Measurements from ENCODE around the gene ASMTL.
"Not testable (repeated sequence)": the region's sequence is repeated elsewhere in the genome, so short reads cannot be mapped to it uniquely, and the experiment has no call there.

ASMTL gene

DNA sequence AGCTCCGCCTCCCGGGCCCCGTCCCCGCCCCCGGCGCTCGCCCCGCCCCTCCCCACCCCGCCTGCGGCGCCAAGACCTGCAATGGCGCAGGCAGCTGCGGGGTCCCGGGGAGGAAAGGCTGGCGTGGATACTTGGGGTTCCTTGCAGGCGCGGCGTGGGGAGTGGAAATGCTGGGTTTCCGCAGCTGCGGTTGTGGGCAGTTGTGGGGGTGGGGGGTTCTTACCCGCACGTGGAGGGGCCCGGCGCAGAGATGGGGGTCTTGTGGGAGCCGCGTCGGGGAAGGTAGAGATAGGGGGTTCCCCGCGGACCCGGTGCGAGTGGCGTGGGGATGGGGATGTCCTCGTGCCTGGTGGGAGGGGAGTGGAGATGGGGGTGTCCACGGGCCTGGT, 680 bp upstream of the ASMTL start:
- DNase-seq (ENCODE audit: low read depth in 2 of 2): no peak
- TF ChIP-seq, protein P1, sequence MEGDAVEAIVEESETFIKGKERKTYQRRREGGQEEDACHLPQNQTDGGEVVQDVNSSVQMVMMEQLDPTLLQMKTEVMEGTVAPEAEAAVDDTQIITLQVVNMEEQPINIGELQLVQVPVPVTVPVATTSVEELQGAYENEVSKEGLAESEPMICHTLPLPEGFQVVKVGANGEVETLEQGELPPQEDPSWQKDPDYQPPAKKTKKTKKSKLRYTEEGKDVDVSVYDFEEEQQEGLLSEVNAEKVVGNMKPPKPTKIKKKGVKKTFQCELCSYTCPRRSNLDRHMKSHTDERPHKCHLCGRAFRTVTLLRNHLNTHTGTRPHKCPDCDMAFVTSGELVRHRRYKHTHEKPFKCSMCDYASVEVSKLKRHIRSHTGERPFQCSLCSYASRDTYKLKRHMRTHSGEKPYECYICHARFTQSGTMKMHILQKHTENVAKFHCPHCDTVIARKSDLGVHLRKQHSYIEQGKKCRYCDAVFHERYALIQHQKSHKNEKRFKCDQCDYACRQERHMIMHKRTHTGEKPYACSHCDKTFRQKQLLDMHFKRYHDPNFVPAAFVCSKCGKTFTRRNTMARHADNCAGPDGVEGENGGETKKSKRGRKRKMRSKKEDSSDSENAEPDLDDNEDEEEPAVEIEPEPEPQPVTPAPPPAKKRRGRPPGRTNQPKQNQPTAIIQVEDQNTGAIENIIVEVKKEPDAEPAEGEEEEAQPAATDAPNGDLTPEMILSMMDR (IDR thresholded peaks at IDR 0.05; ENCODE audit: low read depth, low read length): no peak
- peak overlapping the region; percentile 60 to 76 for H3K4me3 ChIP-seq (replicated peaks in 1 of 2; ENCODE audit: low read depth in 2 of 2, low read length in 2 of 2)

DNA sequence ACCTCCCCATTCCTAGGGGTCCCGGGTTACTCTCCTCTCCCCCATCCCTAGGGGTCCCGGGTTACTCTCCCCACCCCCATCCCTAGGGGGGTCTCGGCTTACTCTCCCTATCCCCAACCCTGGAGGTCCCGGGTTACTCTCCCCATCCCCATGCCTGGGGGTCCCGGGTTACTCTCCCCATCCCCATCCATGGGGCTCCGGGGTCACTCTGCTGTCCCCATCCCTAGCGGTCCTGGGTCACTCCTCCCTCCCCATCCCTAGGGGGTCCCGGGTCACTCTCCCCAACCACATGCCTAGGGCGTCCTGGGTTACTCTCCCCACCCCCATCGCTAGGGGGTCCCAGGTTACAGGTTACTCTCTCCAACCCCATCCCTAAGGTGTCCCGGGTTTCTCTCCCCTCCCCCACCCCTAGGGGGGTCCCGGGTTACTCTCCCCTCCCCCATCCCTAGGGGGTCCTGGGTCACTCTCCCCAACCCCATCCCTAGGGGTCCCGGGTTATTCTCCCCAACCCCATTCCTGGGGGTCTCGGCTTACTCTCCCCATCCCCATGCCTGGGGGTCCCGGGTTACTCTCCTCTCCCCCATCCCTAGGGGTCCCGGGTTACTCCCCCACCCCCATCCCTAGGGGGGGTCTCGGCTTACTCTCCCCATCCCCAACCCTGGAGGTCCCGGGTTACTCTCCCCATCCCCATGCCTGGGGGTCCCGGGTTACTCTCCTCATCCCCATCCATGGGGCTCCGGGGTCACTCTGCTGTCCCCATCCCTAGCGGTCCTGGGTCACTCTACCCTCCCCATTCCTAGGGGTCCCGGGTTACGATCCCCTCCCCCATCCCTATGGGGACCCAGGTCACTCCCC, 821 bp downstream of the ASMTL start:
- no peak for DNase-seq (ENCODE audit: low read depth in 2 of 2)
- TF ChIP-seq, protein P1 (IDR thresholded peaks at IDR 0.05; ENCODE audit: low read depth, low read length): no peak
- H3K4me3 ChIP-seq (replicated peaks in 1 of 2; ENCODE audit: low read depth in 2 of 2, low read length in 2 of 2): peak overlapping the region; percentile 93 to 98

DNA sequence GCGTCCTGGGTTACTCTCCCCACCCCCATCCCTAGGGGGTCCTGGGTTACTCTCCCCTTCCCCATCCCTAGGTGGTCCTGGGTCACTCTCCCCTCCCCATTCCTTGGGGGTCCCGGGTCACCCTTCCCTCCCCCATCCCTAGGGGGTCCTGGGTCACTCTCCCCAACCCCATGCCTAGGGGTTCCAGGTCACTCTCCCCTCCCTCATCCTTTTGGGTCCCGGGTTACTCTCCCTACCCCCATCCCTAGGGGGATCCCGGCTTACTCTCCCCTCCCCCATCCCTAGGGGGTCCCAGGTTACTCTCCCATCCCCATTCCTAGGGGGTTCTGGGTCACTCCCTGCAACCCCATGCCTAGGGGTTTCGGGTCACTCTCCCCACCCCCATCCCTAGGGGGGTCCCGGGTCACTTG, 1.5 kb downstream of the ASMTL start:
- H3K4me3 ChIP-seq (replicated peaks in 1 of 2; ENCODE audit: low read depth in 2 of 2, low read length in 2 of 2): peak overlapping the region in 1 of 2 donors; percentile 98

DNA sequence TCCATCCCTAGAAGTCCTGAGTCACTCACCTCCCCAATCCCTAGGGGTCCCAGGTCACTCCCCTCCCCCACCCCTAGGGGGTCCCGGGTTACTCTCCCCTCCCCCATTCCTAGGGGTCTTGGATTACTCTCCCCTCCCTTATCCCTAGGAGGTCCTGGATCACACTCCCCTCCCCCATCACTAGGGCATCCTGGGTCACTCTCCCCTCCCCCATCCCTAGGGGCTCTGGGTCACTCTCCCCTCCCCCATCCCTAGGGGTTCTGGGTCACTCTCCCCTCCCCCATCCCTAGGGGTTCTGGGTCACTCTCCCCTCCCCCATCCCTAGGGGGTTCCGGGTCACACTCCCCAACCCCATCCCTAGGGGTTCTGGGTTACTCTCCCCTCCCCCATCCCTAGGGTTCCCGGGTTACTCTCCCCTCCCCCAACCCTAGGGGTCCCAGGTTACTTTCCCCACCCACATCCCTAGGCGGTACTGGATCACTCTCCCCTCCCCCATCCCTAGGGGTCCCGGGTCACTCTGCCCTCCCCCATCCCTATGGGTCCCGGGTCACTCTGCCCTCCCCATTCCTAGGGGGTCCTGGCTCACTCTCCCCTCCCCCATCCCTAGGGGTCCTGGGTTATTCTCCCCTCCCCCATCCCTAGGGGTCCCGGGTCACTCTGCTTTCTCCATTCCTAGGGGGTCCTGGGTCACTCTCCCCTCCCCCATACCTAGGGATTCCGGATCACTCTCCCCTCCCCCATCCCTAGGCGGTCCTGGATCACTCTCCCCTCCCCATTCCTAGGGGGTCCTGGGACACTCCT, 2.1 kb downstream of the ASMTL start:
- TF ChIP-seq, protein P1 (IDR thresholded peaks at IDR 0.05; ENCODE audit: low read depth, low read length): no peak
- H3K4me3 ChIP-seq (replicated peaks in 1 of 2; ENCODE audit: low read depth in 2 of 2, low read length in 2 of 2): no peak overlapping the region
- DNase-seq (ENCODE audit: low read depth in 2 of 2): no peak

More for the DNA sequence above, 1.5 kb downstream of the ASMTL start:
- TF ChIP-seq, protein P1 (IDR thresholded peaks at IDR 0.05; ENCODE audit: low read depth, low read length): no peak
- DNase-seq (ENCODE audit: low read depth in 2 of 2): no peak

DNA sequence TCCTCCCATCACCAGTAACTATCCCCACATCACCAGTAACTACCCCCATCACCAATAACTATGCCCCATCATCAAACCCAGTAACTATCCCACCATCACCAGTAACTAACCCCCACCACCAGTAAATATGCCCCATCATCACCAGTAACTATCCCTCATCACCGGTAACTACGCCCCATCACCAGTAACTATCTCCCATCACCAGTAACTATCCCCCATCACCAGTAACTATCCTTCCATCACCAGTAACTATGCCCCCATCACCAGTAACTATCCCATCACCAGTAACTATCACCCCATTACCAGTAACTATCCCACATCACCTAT, 2.9 kb downstream of the ASMTL start:
- TF ChIP-seq, protein P1 (IDR thresholded peaks at IDR 0.05; ENCODE audit: low read depth, low read length): no peak
- no peak for DNase-seq (ENCODE audit: low read depth in 2 of 2)
- H3K4me3 ChIP-seq (replicated peaks in 1 of 2; ENCODE audit: low read depth in 2 of 2, low read length in 2 of 2): no peak overlapping the region

DNA sequence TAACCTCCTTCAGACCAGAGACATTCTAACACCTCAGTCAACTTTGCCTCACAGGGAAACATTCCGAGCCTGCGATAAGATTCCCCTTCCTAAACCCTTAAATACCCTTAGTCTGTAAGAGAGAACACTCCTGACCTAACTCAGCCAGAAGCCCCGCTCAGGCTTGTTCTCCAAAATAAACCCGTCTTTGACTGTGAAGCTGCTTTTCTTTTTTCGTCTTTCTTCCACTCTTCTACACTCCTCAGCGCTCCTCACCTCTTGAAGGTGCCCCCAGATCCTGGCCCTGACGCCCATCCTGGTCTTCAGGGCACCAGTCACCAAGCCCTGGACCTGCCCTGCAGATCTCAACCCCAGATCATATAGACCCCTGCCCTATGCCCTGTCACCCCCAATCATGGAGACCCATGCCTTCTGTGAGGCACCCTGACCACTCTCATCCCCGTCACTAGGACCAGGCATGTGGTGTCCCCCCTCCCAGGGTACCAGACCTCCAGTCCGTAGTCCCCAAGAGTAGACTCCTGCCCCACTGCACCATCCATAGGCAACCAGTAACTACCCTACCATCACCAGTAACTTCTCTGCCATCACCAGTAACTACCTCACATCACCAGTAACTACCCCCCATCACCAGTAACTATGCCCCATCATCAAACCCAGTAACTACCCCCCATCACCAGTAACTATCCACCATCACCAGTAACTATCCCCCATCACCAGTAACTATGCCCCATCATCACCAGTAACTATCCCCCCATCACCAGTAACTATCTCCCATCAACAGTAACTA, 3.5 kb downstream of the ASMTL start:
- DNase-seq (ENCODE audit: low read depth in 2 of 2): no peak
- TF ChIP-seq, protein P1 (IDR thresholded peaks at IDR 0.05; ENCODE audit: low read depth, low read length): no peak
- no peak overlapping the region for H3K4me3 ChIP-seq (replicated peaks in 1 of 2; ENCODE audit: low read depth in 2 of 2, low read length in 2 of 2)

DNA sequence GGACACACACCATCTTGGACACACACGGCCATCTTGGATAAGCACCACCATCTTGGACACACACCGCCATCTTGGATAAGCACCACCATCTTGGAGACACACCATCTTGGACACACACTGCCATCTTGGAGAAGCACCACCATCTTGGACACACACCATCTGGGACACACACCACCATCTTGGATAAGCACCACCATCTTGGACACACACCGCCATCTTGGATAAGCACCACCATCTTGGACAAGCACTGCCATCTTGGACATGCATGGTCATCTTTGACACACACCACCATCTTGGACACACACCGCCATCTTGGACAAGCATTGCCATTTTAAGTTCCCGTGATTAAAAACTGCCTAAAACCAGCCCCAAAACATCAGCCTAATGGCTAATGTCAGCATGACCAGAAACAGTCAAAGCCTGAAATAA, 4.1 kb downstream of the ASMTL start:
- not testable (repeated sequence) for DNase-seq (ENCODE audit: low read depth in 2 of 2); H3K4me3 ChIP-seq (replicated peaks in 1 of 2; ENCODE audit: low read depth in 2 of 2, low read length in 2 of 2)

DNA sequence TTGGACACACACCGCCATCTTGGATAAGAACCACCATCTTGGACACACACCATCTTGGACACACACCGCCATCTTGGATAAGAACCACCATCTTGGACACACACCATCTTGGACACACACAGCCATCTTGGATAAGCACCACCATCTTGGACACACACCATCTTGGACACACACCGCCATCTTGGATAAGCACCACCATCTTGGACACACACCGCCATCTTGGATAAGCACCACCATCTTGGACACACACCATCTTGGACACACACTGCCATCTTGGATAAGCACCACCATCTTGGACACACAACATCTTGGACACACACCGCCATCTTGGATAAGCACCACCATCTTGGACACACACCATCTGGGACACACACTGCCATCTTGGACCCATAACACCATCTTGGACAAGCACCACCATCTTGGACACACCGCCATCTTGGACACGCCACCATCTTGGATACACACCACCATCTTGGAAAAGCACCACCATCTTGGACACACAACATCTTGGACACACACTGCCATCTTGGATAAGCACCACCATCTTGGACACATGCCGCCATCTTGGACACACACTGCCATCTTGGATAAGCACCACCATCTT, 4.6 kb downstream of the ASMTL start:
- not testable (repeated sequence) for DNase-seq (ENCODE audit: low read depth in 2 of 2); H3K4me3 ChIP-seq (replicated peaks in 1 of 2; ENCODE audit: low read depth in 2 of 2, low read length in 2 of 2)

All from cardiac fibroblast (primary cell).